ENCODE data around the gene TMEM245.
"Not testable (repeated sequence)": the region's sequence is repeated elsewhere in the genome, so short reads cannot be mapped to it uniquely, and the experiment has no call there.

Gene TMEM245

DNA sequence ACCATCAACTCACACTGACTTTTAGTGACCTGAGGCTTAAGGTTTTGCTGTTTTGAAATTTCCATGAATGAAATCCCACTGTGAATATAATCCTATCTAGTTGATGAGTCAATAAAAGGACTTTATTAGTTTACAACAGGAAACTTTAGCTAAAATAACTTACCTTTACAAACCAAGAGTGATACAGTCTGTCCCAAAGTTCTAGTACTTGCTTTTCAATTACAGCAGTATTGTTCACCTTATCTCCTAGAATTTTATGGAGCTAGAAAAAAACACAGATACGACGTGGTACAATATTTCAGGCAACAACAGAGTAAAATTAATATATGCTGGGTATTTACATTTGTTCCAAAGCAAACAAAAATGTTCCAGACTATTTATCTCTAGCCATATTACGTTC lies 59.6 kb downstream of the TMEM245 start:
- DNase-seq: no peak

DNA sequence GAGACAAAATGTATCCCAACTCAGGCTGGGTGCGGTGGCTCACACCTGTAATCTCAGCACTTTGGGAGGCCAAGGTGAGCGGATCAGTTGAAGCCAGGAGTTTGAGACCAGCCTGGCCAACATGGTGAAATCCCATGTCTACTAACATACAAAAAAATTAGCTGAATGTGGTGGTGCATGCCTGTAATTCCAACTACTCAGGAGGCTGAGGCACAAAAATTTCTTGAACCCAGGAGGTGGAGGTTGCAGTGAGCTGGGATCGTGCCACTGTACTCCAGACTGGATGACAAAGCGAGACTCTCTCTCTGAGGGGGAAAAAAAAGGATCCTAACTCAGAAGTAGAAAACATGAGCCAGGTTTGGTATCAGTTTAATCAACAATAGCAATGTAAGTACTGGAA lies 66.6 kb downstream of the TMEM245 start:
- not testable (repeated sequence) for DNase-seq

- DNase-seq: no peak
Measured at GRCh38 chr9:109052416-109052815, 67.3 kb downstream of the TMEM245 start.

DNA sequence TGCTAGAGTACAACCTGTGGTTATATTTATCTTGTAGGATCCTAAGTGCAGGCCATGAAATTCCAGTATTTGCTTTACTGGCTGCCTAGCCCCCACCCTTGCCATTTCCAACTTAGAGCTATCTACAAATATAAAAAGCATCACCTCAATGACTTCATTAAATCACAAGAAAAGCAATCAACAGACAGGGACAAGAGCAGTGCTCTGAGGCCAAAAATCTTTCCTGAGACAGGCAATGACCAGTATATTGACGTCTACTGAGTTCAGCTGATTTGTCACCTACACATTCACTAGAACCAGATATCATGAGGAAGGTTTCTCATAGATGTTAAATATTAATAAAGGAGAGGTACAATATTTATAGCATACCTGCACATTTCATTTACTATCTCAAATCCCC lies 68.0 kb downstream of the TMEM245 start:
- DNase-seq: no peak

DNA sequence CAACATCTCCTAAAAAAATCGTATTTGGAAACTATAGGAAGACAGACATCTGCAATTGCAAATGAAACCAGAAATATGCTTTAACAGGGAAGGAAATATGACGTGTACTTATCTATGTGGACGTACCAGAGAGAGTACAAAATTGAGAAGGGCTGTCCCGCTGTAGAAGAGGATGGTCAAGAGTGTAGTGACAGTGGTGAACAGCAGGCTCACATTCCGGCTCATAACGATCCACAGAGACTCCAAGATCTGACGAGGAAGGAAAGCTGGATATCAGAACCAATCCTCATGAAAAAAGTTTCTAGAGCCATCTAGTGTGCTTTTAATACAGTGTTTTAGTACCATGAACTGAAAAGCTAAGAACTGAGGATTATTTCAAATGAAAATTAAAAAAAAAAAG lies 69.3 kb downstream of the TMEM245 start:
- no peak for DNase-seq

DNA sequence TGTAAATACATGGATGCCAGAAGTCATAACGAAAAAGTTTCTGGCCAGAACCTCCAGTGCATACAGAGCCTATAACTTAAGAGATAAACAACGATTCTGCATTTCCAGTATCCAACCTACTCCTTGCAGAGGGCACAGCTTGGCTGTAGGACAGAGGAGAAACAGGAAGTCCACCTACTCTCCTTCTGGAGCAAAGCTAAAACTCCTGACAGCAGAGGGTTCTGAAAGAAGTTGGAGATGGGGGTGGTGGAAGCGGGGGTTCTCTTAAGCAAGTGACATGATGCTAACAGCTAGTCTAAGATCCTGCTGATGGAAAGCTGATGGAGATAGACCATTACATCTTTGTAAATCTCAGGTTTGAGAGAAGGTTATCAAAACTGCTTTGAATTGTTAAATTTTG lies 70.9 kb downstream of the TMEM245 start:
- no peak for DNase-seq

DNA sequence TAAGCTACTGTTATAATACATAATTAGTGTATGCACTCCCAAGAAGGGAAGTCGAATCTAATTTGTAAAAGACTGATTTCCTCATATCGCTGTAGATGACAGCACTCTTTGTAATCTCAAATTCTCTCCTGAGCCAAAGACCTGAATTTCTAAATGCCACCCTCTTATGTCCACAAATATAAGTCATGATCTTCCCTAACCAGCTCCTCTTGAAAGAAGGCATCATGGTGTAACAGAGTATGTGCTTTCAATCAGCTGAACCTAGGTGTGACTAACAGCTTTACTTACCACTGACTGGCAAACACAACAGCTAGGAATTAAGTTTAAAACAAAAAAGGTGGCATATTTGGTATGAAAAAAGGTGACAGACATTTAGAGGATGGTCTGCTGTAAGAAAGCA lies 72.5 kb downstream of the TMEM245 start:
- no peak for DNase-seq

- no peak for DNase-seq
Measured at GRCh38 chr9:109046346-109046745, 73.4 kb downstream of the TMEM245 start.

DNA sequence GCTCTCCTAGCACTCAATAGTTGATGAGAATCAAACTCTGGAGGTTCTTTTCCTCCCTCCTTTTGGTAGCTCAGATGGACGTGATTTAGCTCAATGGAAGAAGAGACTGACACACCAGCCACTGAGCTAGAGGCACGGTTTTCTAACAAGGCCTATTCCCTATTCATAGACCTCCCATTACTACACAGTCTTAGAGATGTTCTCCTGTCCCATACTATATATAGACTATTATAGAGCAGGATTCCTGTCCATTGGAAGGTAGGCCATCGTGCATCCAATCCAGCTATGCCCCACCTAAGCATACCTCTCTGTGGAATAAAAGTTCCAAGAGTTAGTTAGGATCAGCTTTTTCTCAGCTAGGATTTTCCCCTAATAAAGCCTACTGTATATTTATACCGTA lies 76.2 kb downstream of the TMEM245 start:
- no peak for DNase-seq

- DNase-seq: no peak
Measured at GRCh38 chr9:109040571-109040970, 79.2 kb downstream of the TMEM245 start.

DNA sequence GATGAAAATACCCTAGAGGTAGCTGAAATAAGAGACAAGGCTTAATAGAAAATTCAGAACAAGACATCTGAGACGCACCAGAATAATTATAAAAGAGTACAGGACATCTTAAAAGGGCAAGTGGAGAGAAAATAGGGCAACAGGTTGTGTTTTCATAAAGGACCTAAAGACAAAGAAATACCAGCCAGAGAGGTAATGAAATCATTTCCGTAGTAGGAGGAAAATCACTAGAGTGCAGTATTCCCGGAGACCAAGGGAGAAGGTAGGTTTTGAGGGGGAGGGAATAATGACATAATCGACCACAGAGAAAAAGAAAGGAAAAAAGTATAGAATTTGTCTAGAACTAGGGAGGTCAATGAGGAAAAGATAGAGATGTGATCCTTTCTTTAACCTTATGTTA lies 80.2 kb downstream of the TMEM245 start:
- no peak for DNase-seq

DNA sequence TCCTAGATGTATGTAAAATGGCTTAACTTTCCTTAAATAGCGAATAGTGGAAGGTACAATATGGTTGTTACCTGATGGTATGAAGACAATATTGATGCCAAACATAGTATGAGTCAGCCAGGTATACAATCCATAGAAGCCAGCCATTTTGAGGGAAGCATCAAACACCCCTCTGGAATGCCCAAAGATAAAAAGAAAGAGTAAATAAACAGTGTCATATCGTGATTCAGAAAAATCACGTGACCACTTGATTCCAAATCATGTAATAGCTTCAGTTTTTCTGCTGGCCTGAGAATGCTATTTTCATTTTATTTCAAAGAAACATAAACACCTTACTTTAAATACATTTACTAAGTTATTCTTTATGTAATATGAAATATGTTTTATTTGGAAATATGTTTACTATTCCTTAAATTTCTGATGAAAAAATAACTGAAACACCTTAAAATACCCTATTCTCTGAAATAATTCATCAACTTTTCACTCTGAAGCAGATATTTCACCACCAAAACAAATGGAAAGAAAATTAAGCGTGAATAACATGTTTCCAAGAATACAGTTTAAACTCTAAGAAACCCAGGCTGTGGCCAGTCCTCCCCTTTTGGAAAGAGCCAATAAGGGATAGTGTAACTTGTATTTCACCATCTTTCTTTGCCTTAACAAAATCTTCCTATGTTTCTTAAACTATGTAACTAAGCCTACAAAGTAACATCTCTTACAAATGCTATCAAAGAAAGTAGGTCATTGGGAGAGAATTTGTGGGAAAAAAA lies 81.6 kb downstream of the TMEM245 start:
- no peak for DNase-seq

GRCh38 chr9:109036744-109037680 lies 82.7 kb downstream of the TMEM245 start:
- no peak for DNase-seq

DNA sequence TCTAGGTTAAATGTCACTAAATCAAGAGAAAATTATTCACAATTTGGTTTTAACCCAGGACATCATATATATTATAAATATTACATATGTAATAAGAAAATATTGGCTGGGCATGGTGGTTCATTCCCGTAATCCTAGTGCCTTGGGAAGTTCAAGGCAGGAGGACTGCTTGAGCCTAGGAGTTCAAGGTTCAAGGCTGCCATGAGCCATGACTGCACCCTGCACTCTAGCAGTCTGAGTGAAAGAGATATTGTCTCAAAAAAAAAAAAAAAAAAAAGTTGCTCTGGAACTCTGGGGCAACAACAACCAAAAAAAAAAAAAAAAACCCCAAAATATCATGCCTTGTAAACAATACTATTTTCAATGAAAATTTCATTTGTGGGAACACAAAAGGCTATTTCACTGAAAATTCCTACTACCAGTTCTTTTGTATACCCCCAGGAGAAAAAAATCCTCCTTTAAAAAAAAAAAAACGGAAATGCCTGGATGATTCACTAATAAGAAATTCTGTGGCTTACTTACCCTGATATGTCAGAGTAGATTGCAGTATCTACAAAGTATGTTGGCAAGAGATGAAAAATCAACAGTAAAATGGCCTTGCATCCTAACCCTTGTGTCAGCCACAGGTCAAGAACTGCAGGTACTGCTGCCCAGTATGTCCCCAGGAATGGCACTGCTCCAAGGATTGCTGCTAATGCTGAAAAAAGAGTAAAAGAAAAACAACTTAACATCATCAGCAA lies 83.9 kb downstream of the TMEM245 start:
- no peak for DNase-seq

DNA sequence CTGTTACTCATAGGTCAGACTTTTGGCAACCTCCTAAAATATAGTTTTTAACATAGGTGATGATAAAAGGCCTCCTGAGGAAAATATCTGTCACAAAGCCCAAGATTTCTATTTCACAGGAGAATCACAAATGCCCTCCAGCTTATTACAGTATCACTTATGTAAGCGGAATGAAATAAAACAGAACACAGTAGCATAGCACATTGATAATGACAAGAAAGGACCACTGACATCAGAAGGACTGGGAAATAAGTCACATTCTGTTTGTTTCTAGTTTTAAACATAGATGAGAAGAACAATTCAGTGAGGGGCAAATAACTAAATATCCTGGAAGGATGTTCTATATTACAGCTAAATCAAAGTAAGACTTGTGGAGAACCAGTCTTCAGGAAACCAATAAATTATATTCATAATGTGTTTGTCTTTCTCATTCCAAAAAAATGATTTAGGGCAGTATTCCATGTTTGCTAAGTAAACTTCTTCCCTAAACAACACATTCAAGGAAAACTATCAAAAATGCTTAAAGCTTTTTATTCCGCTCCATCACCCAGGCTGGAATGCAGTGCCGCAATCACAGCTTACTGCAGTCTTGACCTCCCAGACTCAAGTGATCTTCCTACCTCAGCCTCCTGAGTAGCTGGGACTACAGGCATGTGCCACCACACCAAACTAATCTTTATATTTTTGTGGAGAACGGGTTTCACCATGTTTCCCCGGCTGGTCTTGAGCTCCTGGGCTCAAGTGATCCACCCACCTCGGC lies 85.6 kb downstream of the TMEM245 start:
- DNase-seq: no peak

GRCh38 chr9:109031241-109031640 lies 88.5 kb downstream of the TMEM245 start:
- DNase-seq: no peak

GRCh38 chr9:109030426-109030825 lies 89.3 kb downstream of the TMEM245 start:
- no peak for DNase-seq

DNA sequence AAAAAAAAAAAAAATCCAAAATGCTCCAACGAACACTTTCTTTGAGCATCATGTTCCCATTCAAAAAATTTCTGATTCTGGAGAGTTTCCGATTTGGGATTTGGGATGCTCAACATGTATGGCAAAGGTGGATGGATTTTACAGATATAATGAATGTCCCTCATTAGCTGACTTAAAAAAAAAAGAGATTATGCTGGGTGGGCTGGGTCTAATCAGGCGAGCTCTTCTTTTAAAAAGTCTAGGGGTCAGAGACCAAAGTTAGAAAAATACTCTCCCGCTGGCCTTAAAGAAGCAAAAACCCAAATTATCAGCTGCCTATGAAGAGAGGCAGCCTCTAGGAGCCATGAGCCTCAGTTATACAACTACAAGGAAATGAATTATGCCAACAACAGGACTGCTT lies 91.3 kb downstream of the TMEM245 start:
- DNase-seq: no peak

- no peak for DNase-seq
Measured at GRCh38 chr9:109027176-109027575, 92.6 kb downstream of the TMEM245 start.

- no peak for DNase-seq
Measured at GRCh38 chr9:109026306-109026705, 93.4 kb downstream of the TMEM245 start.

- DNase-seq: no peak
Measured at GRCh38 chr9:109022873-109023272, 96.9 kb downstream of the TMEM245 start.

All from activated CD8-positive, alpha-beta memory T cell treated with anti-CD3 and anti-CD28 coated beads, Interleukin-2, amount 50 U/mL, for 4 hours (primary cell).